Measurements from ENCODE around the gene ADAMTS7. TPM values are rescaled to one million over a fixed set of nuclear protein-coding genes. Genes with fewer than 3 reads are reported as not detected.
A peak's percentile ranks its signal among the peaks of the same experiment; 100 is the strongest.

The ADAMTS7 gene
- total and polyA plus RNA-seq, 2 of the 13 experiments (the other 11 are each of a cell fraction or from before 2014, with no cell fraction given), result 0.09 to 0.12 TPM

GRCh38 chr15:78709263-78709882 lies 101.9 kb downstream of the ADAMTS7 start (continued):
- TF ChIP-seq YY1 (IDR thresholded peaks at IDR 0.05; ENCODE audit: insufficient read depth, insufficient replicate concordance, low read depth, low read length) (peak; percentile 32), ETV6 (CRISPR knock-in tag; conservative IDR thresholded peaks at IDR 0.05) (no peak), NR2F6 (IDR thresholded peaks at IDR 0.05) (no peak; the same call in 1 of the 2 replicates), NR2F6 (CRISPR knock-in tag; IDR thresholded peaks at IDR 0.05) (0 out of 2 replicates have a peak, but pooled peaks have one; percentile 18), STAG1 (CRISPR knock-in tag; IDR thresholded peaks at IDR 0.05) (peak; percentile 88), ZNF547 (CRISPR knock-in tag; IDR thresholded peaks at IDR 0.05) (no peak), CREB1 (IDR thresholded peaks at IDR 0.05) (no peak), CREB1 (CRISPR knock-in tag; IDR thresholded peaks at IDR 0.05) (no peak), KDM6A (CRISPR knock-in tag; IDR thresholded peaks at IDR 0.05; ENCODE audit: low read depth) (no peak), TBX2 (CRISPR knock-in tag; IDR thresholded peaks at IDR 0.05; ENCODE audit: borderline replicate concordance) (no peak), MTA1 (CRISPR knock-in tag; IDR thresholded peaks at IDR 0.05; ENCODE audit: borderline replicate concordance) (0 out of 2 replicates have a peak, but pooled peaks have one; percentile 39), ZNF556 (CRISPR knock-in tag; IDR thresholded peaks at IDR 0.05; ENCODE audit: borderline replicate concordance) (0 out of 2 replicates have a peak, but pooled peaks have one; percentile 33), RAD21 (CRISPR knock-in tag; IDR thresholded peaks at IDR 0.05) (peak; percentile 95), MEIS1 (CRISPR knock-in tag; IDR thresholded peaks at IDR 0.05; ENCODE audit: borderline replicate concordance) (0 out of 2 replicates have a peak, but pooled peaks have one; percentile 28), TFAP4 (IDR thresholded peaks at IDR 0.05; ENCODE audit: borderline replicate concordance, low read depth) (no peak), RXRA (CRISPR knock-in tag; IDR thresholded peaks at IDR 0.05) (0 out of 2 replicates have a peak, but pooled peaks have one; percentile 25), MYC (CRISPR knock-in tag; IDR thresholded peaks at IDR 0.05; ENCODE audit: borderline replicate concordance) (no peak; the same call in 1 of the 2 replicates), PBX3 (CRISPR knock-in tag; IDR thresholded peaks at IDR 0.05; ENCODE audit: borderline replicate concordance) (no peak), NFKBIZ (CRISPR knock-in tag; IDR thresholded peaks at IDR 0.05) (no peak), SMAD3 (CRISPR knock-in tag; IDR thresholded peaks at IDR 0.05) (no peak), SALL1 (CRISPR knock-in tag; IDR thresholded peaks at IDR 0.05) (peak; percentile 43; the same call in 1 of the 2 replicates)
- TF ChIP-seq, protein P1, sequence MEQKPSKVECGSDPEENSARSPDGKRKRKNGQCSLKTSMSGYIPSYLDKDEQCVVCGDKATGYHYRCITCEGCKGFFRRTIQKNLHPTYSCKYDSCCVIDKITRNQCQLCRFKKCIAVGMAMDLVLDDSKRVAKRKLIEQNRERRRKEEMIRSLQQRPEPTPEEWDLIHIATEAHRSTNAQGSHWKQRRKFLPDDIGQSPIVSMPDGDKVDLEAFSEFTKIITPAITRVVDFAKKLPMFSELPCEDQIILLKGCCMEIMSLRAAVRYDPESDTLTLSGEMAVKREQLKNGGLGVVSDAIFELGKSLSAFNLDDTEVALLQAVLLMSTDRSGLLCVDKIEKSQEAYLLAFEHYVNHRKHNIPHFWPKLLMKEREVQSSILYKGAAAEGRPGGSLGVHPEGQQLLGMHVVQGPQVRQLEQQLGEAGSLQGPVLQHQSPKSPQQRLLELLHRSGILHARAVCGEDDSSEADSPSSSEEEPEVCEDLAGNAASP (CRISPR knock-in tag; IDR thresholded peaks at IDR 0.05; ENCODE audit: borderline replicate concordance), result no peak
- TF ChIP-seq, protein P2, sequence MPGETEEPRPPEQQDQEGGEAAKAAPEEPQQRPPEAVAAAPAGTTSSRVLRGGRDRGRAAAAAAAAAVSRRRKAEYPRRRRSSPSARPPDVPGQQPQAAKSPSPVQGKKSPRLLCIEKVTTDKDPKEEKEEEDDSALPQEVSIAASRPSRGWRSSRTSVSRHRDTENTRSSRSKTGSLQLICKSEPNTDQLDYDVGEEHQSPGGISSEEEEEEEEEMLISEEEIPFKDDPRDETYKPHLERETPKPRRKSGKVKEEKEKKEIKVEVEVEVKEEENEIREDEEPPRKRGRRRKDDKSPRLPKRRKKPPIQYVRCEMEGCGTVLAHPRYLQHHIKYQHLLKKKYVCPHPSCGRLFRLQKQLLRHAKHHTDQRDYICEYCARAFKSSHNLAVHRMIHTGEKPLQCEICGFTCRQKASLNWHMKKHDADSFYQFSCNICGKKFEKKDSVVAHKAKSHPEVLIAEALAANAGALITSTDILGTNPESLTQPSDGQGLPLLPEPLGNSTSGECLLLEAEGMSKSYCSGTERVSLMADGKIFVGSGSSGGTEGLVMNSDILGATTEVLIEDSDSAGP (CRISPR knock-in tag; IDR thresholded peaks at IDR 0.05; ENCODE audit: borderline replicate concordance), result no peak
- TF ChIP-seq, protein P3, sequence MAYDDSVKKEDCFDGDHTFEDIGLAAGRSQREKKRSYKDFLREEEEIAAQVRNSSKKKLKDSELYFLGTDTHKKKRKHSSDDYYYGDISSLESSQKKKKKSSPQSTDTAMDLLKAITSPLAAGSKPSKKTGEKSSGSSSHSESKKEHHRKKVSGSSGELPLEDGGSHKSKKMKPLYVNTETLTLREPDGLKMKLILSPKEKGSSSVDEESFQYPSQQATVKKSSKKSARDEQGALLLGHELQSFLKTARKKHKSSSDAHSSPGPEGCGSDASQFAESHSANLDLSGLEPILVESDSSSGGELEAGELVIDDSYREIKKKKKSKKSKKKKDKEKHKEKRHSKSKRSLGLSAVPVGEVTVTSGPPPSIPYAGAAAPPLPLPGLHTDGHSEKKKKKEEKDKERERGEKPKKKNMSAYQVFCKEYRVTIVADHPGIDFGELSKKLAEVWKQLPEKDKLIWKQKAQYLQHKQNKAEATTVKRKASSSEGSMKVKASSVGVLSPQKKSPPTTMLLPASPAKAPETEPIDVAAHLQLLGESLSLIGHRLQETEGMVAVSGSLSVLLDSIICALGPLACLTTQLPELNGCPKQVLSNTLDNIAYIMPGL (CRISPR knock-in tag; IDR thresholded peaks at IDR 0.05; ENCODE audit: borderline replicate concordance in 1 of 2, low read depth in 1 of 2), result 0 out of 4 replicates have a peak, but pooled peaks of 1 of the 2 experiments have one; percentile 35
